GM21423 (cell line): ENCODE data around the gene GATB.
"Not testable (repeated sequence)": the region's sequence is repeated elsewhere in the genome, so short reads cannot be mapped to it uniquely, and the experiment has no call there.

ENCODE experiments used
- ATAC-seq: cut with Tn5 transposase; IDR thresholded peaks from one replicate; pipeline ENCODE4 v1.9.1; 2021; ENCODE audit warnings: mild to moderate bottlenecking, moderate library complexity; ENCODE audit not compliant: unreplicated experiment

GATB gene

GRCh38 chr4:151736361-151736760, 24.4 kb downstream of the GATB start:
- ATAC-seq, result no peak

DNA sequence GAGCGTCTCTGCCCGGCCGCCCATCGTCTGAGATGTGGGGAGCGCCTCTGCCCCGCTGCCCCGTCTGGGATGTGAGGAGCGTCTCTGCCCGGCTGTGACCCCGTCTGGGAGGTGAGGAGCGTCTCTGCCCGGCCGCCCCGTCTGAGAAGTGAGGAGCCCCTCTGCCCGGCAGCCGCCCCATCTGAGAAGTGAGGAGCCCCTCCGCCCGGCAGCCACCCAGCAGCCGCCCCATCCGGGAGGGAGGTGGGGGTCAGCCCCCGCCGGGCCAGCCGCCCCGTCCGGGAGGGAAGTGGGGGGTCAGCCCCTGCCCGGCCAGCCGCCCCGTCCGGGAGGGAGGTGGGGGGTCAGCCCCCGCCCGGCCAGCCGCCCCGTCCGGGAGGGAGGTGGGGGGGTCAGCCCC, 29.1 kb downstream of the GATB start:
- ATAC-seq, result not testable (repeated sequence)

DNA sequence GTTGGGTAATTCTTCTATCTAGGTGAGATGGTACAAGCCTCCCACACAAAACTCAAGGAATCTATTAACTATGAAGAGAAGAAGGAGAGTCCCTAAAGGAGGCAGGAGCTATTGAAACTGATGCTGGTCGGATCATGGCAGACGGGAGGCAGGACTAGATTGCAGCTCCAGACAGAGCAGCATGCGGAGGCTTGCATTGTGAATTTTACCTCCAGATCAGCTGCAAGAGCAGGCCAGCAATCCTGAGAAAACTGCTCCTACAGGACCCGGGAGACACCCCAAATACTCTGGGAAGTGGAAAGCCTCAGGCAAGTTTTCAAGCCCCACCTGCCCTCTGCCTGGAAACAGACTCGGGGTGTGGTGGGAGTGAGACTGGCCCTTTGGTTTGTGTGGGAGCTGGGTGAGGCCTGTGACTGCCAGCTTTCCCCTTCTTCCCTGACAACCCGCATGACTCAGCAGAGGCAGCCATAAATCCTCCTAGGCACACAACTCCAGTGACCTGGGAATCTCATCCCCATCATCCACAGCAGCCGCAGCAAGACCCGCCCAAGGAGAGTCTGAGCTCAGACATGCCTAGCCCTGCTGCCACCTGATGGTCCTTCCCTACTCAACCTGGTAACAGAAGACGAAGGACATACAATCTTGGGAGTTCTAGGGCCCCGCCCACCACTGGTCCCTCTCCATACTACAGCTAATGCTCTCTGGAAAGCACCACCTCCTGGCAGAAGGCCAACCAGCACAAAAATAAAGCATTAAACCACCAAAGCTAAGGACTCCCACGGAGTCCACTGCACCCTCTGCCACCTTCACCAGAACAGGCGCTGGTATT, 30.9 kb downstream of the GATB start:
- ATAC-seq, result no peak

DNA sequence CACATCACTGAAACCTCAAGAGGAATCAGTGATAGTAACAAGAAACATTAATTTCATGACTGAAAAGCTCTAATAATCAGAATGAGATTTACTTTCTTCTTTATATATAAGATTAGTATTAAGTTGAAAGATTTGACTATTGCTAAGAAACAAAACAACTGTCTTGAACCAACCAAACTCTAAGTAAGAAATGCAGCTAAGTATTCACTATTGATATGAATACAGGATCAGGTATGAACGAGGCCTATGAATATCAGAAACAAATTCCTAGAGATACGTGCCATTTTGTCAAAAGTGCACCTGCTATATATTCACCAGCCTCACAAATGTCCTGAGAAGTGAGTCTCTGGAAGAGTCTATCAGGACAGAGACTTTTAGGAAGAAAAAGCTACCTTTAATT, 32.1 kb downstream of the GATB start:
- no peak for ATAC-seq

- no peak for ATAC-seq
Measured at GRCh38 chr4:151728006-151728405, 32.8 kb downstream of the GATB start.

DNA sequence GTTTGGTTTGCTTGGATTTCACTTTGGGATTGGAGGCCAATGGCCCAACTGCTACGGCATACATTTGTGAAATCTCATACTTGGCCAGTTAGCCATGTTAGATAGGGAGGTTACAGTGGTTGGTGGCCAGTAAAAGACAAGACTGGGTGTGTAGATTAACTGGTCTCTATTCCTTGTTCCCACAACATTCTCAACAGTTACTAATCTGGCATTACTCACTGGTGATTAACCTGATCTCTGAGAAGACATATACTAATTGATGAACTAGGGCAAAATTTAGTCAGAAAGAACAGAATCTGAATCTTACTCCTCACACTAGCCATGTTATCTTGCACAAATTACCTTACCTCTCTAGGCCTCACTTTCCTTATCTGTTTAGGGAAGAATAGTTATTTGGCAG, 33.4 kb downstream of the GATB start:
- ATAC-seq, result no peak

- no peak for ATAC-seq
Measured at GRCh38 chr4:151725087-151725486, 35.7 kb downstream of the GATB start.

- ATAC-seq, result no peak
Measured at GRCh38 chr4:151721916-151722315, 38.9 kb downstream of the GATB start.

- no peak for ATAC-seq
Measured at GRCh38 chr4:151721466-151721865, 39.3 kb downstream of the GATB start.

DNA sequence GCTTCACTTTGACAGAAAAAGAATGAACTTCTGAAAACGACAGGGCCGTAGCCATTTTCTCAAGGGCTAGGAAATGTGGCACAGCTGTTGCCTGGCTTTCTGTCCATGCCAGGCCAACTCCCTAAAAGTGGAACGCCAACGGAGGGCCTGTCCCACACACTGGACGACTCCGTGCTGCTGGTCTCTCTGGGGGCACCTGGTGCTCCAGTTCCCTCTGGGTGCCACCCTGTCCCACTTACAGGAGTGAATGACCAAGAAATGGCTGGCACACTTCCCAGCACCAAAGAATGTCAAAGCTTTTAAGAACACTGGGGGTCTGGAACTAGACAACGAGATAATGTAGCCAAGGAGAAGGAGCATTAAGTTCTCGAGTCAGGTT, 40.9 kb downstream of the GATB start:
- no peak for ATAC-seq

GRCh38 chr4:151718984-151719955, 41.5 kb downstream of the GATB start:
- ATAC-seq, result no peak

DNA sequence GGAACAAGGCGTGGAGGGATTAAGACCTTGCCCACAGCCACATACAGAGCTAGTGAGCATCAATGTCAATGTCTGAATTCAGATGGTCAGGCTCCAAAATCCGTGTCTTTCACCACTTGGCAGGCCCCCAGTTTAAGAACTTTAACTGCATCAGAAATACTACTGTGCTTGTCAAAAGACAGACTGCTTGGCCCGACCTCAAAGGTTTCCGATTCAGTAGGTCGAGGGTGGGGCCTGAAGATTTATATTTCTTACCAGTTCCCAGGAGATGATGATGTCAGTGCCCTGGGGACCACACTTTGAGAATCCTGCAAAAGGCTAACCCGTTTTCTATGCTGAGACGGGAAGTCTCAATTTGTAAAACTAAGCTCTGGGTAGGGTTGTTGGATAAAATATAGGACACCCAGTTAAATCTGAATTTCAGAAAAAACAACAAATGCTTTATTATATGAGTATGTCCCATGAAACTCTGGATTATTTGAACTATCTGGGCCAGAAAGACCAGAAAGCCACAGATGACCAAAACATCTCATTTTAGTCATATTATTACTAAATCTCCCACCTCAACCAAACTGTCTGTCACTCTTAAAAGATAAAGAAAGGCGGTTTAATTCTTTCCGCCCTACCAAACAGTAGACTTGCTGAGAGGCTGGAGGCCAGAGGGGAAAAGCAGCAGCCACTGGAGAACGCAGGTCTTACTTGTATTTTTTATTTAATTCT, 42.7 kb downstream of the GATB start:
- no peak for ATAC-seq

- no peak for ATAC-seq
Measured at GRCh38 chr4:151717314-151717713, 43.5 kb downstream of the GATB start.

DNA sequence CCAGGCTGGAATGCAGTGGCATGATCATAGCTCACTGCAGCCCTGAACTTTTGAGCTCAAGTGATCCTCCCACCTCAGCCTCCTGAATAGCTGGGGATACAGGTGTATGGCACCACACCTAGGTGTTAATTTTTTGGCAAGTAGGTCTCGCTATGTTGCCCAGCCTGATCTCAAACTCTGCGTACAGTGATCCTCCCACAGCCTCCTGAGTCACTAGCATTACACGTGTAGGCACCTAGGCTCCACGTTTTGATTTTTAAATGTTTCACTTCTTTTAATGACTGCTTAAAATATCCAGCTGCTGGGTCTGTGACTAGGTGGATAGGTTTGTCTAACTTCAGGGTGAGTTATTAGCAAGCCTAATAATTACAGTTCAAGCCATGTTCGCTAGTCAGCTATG, 44.5 kb downstream of the GATB start:
- ATAC-seq, result no peak

- ATAC-seq, result no peak
Measured at GRCh38 chr4:151715881-151716280, 44.9 kb downstream of the GATB start.

DNA sequence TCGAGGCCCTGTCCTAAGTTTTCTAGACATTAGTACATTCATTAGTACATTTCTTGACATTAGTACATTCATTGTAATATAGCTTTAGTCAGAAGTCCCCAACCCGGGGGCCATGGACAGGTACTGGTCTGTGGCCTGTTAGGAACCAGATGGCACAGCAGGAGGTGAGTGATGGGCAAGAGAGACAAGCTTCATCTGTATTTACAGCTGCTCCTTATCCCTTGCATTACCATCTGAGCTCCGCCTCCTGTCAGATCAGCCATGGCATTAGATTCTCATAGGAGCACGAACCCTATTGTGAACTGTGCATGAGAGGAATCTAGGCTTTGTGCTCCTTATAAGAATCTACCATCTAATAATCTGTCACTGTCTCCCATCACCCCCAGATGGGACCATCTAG, 48.0 kb downstream of the GATB start:
- ATAC-seq, result no peak

DNA sequence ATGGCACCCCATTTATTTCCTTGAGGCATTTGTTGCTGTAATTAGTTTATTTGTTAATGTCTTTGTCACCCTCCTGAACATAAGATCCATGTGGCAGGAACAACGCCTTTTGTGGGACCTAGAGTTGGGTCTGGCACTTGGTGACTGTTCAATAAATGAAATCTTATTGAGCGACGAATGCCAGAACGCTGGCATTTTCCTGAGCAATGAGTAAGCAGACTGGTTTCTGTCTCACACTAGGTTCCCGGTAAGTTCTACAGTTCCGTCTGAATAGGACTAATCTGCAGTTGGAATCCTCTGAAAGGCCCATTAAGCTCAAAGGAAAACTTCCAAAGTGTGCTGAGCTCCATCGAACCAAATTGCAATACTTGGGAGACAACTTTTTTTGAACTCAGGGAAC, 49.2 kb downstream of the GATB start:
- no peak for ATAC-seq

GRCh38 chr4:151709587-151709986, 51.2 kb downstream of the GATB start:
- ATAC-seq, result no peak

- ATAC-seq, result no peak
Measured at GRCh38 chr4:151709071-151709470, 51.7 kb downstream of the GATB start.

DNA sequence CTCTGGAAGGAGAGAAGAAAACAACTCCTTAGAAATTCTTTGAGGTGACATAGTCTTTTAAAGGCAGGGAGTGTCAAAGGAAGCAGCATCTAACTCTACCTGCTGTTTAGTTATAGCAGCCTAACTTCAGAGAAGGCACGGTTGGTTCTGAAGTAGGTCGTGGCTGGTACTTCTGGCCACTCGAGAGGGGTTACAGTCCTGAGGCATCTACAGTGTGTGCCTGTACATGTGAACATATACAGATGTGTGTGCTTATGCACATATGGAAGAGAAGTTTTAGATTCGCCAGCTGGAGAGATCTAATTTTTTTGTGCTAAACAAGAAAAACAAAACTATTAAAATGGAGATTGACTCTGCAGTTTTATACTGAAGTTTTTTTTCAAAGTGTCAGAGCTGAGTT, 52.7 kb downstream of the GATB start:
- ATAC-seq, result no peak

DNA sequence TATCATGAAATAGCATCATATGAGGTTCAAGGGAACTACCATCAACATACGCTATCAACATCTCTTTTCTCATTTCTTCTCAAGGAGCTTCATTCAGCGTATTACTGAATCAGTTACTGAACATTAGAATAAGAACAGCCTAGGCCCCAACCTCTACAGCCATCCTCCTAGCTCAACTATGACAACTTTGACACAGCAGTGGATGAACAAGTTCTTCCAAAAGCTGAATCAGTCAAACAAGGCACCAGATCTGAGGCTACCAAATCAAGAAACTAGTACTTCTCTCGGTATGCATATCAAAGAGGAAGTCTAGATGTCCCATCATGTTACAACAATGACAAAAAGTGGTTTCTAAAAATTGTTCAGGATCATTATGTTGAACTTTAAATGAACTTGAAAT, 57.4 kb downstream of the GATB start:
- ATAC-seq, result no peak
